ENCODE results near the gene CACNB4.
"Not testable (repeated sequence)": the region's sequence is repeated elsewhere in the genome, so short reads cannot be mapped to it uniquely, and the experiment has no call there.

The CACNB4 gene

DNA sequence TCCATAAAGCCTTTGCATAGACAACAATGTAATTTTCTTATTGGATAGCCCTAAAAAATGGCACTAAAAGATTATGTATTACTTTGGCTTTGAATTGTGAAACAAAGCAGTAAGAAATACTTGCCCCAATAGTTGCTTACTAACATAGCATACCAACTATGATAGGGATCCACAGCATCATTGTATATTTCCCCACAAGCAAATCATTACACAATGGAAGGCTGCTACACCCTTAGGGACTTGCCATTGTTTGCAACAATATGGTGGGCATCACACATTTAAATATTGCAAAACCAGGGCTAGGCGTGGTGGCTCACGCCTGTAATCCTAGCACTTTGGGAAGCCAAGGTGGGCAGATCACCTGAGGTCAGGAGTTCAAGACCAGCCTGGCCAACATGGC, 74.4 kb downstream of the CACNB4 start:
- DNase-seq = no peak

DNA sequence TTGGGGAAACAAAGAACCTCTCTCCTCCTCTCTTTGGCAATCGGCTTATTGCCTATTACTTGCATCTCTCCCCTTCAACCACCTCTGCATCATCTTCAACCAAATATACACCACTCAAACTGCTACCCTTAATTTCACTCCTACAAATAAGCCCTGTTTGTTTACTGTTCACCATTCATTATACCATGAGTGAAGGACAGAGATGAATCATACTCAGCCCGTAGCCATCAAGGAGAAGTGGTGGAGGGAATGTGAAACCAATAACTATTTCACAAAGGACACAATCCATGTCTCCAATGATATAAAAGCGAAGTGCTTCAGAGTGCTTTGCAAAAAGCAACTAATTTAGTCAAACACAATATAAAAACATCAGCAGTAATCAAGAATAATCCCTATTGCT, 76.8 kb downstream of the CACNB4 start:
- no peak for DNase-seq

DNA sequence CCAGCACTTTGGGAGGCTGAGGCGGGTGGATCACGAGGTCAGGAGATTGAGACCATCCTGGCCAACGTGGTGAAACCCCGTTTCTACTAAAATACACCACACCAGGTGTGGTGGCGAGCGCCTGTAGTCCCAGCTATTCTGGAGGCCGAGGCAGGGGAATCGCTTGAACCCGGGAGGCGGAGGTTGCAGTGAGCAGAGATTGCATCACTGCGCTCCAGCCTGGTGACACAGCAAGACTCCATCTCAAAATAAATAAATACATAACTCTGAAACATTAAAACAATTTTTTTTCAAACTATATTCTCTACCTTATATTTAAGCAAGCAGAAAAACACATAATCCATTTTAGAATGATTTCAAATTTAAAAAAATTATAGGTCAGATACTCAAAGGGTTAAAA, 77.8 kb downstream of the CACNB4 start:
- not testable (repeated sequence) for DNase-seq

- no peak for DNase-seq
Observed at GRCh38 chr2:152019732-152020131, 79.1 kb downstream of the CACNB4 start.

GRCh38 chr2:152016181-152017120, 82.4 kb downstream of the CACNB4 start:
- no peak for DNase-seq

- no peak for DNase-seq
Observed at GRCh38 chr2:152015552-152015951, 83.3 kb downstream of the CACNB4 start.

DNA sequence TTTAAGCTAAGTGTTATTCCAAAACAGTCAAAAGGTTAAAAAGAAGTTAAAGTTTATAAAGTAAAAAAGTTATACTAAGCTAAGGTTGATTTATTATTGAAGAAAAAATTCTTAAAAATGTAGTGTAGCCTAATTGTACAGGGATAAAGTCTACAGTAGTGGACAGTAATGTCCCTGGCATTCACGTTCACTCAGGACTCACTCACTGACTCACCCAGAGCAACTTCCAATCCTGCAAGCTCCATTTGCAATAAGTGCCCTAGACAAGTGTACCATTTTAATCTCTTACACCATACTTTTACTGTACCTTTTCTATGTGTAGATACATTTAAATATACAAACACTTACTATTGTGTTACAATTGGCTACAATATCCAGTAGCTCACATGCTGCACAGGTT, 86.1 kb downstream of the CACNB4 start:
- no peak for DNase-seq

DNA sequence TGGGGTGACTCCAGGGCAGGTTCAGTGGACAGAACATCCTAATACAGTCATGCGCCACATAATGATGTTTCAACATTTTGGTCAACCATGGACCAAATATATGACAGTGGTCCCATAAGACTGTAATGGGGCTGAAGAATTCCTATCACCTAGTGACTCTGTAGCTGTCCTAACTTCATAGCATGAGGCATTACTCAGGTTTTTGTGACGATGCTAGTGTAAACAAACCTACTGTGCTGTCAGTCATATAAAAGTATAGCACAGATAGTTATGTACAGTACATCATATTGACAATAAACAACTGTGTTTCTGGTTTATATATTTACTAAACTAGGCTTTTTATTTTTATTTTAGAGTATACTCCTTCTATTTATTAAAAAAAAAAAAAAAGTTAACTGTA, 87.1 kb downstream of the CACNB4 start:
- DNase-seq = no peak

DNA sequence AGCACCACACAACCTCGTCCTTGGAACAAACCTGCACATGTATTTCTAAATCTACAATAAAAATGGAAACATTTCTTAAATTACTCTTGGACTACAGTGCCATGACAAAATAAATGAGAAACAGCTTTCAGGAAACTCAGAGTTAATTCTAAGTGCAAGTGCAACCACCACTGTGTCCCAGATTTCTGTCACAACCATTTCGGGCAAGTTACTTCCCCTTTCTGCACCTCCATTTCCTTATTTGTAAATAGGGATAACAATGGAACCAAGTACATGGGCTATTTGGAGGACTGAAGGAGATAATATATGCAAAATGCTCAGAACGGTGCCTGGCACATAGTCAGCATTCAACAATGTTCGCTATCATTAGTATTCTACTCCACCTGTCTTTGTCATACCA, 93.2 kb downstream of the CACNB4 start:
- DNase-seq = no peak

DNA sequence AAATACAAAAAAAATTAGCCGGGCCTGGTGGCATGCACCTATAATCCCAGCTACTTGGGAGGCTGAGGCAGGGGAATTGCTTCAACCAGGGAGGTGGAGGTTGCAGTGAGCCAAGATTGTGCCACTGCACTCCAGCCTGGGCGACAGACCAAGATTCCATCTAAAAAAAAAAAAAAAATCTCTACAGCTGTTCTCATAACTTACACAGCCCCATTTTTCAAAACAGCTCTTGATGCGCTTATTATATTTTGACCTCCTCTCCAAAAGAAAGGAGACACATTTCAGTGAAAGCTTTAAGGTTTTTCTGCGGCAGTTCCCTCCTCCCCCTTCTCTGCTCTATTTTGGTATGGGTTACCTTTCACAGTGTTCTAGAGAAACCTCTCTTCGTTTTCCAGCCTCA, 95.6 kb downstream of the CACNB4 start:
- not testable (repeated sequence) for DNase-seq

DNA sequence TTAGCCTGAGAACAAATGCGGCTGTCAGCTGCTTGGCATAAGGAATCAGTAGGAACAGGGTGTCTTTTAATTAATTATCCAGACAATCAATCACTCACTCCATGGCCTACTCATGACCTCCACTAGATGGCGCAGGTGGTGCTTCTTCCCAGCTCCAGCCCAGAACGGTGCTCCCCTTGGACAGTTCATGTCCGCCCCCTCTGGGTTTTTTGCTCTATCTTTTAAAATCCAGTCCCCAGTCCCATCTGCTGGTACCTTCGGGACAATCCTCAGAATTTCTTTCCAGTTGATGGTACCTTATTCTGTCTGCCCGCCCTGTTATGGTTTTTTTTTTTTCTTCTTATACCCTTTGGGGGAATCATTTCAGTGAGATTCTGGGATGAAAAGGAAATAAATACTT, 99.8 kb downstream of the CACNB4 start:
- peak in 21 of 56 donors; percentile 0 to 56 (median 4) for DNase-seq

DNA sequence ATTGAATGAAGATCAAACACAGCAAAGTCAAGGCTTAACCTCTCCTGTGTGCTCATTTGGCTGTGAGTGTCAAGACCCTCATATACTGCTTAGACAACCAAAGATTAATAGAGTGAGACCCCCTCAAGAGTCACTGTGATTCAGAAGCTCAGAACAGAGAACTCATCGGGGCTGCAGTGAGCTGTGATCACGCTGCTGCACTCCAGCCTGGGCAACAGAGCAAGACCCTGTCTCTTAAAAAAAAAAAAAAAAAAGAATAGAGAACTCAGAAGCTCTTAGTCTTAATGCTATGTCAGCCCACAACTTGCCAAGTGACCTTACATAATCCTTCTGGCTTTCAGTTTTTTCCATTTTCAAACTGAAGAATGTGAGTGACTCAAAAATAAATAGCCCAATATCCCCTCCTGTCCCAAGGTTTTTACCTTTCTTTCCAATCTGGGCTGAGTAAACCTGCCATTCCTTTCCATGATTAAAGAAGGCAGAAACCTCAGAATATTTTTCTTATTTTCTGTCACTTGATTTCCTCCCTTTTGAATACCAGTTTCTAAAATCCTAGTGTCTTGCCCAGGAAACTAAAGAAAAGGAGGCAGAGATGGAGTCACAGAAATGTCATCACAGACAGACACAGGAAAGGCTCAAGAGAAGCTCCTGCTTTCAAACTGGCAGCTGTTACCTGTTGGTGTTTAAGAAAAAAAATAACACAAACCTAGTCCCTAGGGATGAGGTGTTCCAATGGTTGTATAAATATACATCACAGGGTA, 102.4 kb downstream of the CACNB4 start:
- DNase-seq = no peak

- DNase-seq = no peak
Observed at GRCh38 chr2:151995161-151995557, 103.7 kb downstream of the CACNB4 start.

GRCh38 chr2:151994178-151994577, 104.7 kb downstream of the CACNB4 start:
- DNase-seq = not testable (repeated sequence)

DNA sequence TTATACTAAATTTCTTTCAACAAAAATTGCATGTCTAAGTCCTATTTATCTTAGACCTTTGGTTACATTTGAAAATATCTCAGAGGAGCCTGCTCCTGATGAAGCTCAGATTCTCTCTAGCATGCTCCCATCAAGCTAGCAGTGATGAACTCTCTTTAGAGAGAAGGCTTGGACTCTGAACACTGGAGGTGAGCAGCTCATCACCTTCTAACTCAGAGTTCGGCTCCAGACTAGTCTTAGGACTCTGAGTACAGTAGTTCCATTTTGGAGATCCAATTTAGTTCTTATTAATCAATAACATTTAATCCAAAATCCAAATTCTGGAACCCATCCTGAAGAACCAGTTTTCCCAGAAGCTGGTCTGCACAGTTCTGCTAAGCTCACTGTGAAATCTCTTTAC, 107.8 kb downstream of the CACNB4 start:
- no peak for DNase-seq

GRCh38 chr2:151989378-151989777, 109.5 kb downstream of the CACNB4 start:
- DNase-seq = no peak

DNA sequence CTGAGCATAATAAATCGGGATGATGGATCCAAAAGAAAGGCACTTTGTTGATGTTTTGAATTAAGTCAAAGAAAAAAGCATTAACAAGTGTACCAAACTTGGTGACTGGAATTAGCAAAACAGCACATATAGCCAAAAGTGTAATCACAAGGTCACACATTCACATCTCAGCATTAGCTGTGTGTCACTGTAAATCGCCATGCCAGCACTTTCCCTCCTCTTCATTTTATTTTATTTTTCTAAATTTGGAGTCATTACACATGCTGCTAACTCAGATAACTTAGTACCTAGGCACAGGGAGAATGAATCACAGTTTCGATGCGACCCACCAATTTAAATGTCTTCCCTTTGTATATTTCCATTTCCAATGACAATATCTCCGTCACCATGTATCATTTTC, 111.4 kb downstream of the CACNB4 start:
- DNase-seq = no peak

GRCh38 chr2:151984424-151985083, 114.3 kb downstream of the CACNB4 start:
- no peak for DNase-seq

- DNase-seq = no peak
Observed at GRCh38 chr2:151983221-151983620, 115.6 kb downstream of the CACNB4 start.

GRCh38 chr2:151981886-151982285, 117.0 kb downstream of the CACNB4 start:
- DNase-seq = no peak

DNA sequence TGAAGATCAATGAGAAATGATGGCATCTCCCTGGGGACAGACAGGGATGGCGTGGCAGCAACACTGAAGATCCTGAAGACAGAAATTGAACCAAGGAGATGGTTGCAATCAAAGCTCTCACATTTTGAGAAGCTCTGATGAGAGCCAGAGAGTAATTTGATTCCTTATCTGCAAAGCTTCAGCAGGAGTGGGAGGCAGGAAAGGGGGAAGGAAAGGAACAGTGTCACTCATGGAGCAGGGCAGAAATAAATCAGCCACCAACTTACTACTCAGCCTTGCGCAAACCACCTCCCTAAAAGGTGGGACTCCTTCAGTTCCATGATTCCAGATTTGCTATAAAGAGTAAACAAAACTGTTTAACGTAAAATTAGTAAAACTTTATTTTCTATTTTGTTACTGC, 119.2 kb downstream of the CACNB4 start:
- DNase-seq = no peak

DNA sequence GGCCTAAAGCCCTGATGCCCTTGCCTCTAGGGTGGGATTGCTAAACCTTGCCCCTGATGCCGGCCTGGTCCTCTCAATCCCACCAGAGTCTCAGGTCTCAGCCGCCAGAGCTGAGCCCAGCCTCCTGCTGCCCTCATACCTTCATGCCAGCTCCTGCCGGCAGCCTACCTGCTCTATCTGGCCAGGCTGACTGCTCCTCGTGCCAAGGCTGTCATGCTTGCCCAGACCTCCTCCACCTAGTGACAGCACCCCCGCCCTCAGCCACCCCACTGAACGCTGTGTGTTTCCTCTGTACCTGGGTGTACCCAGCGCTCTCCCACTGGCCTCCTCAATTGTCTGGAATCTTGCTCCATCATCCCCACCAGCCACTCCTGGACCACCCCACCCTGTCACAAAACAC, 120.1 kb downstream of the CACNB4 start:
- no peak for DNase-seq
